A172 (cell line): Measurements from ENCODE around the gene RPTOR. TPM values are rescaled to one million over a fixed set of nuclear protein-coding genes. Genes with fewer than 3 reads are reported as not detected.

ENCODE experiments used
- DNase-seq: peaks from one replicate; pipeline ENCODE4 v3.0.0-alpha.2; 2015; ENCODE audit warnings: low spot score
- total RNA-seq: library from RNA; depleted of rRNA; stranded (reverse); fragments of >200 nt; shearing (Covaris generic); gene quantifications from 2 replicates; pipeline ENCODE4 v1.2.3, GENCODE V29; 2014

The RPTOR gene
- total RNA-seq, 1 experiment from 2014 or later = 20.7 TPM

DNA sequence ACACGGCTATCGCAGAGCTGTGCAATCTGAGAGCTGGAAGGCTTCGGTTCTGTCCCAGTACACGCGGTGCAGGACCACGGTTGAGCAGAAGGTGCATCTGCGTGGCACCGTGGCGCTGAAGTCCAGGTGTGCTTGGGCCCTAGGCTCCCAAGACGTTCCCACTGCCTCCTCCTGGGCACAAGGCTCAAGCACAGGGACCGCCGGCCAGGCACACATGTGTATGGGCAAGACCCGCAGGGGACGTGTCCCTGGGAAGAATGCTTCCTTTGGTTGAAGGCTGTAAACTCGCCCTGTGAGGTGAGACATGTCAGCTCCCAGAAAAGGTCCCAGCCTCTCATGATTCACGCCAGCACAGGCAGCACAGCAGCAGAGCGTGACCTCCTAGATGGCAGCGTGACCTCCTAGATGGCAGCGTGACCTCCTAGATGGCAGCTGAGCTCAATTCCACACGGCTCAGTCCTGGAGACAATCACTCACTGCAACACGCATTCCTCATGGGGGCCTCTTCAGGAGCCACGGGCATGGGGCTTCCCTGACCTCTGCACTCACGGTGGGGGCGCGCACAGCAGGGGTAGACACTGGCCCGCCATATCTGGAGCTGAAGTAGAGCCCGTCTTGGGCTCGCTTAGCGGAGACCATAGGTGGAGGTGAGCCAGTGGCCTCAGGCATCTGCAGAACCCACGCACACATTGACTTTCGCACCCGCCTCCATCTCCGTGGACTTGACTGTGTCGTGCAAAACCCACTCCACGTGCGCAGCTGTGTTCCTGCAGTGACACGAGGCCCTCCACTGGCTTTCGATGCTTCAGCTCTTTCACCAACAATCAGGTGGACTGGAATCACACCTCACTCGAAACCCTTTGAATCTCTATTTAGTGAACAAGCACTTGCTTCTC lies 362.0 kb downstream of the RPTOR start:
- no peak for DNase-seq

DNA sequence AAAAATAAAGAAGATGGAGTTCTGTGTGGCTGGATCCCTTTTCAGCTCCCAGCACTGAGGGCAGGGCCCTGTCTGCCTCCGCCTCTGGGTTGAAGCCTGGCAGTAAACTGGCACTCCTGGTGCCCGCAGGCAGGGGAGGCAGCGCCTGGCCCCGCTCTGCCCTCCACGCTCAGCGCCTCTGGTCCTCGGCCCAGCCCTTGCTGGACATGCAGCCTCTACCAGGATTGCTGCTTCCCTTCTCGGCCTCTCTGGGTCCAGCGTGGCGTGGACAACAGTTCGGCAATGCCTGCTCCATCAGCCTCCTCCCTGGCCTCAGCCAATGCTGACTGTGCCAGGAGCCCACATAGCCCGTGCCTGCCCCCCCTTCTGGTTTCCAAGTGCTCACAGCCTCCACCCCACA lies 362.6 kb downstream of the RPTOR start:
- no peak for DNase-seq

DNA sequence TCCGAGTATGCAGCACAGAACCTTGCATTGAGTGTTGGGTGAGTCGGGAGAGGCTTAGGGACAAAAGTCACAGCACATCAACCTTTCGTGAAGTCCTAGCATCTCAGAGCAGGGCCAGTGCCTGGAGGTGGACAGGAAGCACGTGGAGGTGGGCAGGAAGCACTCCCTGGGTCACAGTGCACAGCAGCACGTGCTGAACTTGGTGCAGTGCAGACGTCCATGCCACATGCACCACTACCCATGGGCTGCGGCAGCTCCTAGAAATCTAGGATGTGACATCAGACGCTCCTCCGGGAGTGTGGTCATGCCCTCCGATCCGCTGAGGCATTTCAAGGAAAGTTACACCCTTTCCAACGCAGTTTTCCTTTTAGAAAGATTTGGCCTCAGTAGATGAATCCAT lies 363.6 kb downstream of the RPTOR start:
- DNase-seq = no peak

DNA sequence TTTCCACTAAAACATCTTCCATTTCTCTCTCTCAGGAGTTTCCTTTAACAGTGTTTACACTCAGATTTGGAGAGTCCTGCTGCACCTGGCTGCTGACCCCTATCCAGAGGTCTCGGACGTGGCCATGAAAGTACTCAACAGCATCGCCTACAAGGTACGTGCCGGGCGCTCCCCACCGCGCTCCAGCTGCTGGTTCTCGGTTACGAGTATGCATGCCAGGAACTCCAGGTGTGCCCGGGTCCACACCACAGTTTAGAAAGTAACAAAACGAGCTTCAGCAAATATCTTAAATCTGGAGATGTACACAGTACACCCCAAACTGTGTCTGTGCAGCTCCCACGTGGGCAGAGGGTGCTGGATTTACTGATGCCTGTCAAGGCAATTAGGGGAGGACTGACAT lies 364.1 kb downstream of the RPTOR start:
- DNase-seq = no peak

DNA sequence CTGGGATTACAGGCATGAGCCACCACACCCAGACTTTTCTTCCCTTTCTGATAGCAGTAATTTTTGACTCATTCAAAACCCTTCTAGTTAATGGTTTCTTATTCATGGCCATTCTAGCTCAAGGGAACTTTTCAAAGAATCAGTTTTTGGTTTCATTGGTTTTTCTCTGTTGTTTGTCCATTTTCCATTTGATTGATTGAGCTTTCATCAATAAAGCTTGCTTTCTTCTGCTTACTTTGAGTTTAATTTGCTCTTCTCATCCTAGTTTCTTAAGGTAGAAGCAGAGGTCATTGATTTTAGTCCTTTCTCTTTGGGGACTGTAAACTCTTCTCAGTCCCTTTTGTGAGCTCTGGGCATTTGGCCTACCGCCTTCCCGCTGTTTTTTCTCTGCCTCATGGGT lies 365.0 kb downstream of the RPTOR start:
- no peak for DNase-seq

DNA sequence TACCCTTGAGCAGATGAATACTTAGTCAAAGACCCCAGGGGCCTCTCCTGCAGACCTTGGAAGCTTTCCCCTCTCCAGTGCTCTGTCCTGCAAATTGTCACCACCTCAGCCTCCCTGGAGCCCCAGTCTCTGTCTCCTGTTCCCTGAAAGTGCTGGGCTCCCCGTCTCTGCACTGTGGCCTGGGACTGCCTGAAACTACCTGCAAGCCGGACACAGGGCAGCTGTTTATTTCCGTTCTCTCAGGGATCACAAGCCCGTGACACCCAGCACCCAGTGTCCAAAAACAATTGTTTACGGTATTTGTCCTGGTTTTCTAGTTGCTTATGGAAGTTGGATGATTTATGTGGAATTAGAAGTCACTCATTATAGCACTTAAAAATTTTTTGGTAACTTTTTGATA lies 365.4 kb downstream of the RPTOR start:
- DNase-seq = no peak

DNA sequence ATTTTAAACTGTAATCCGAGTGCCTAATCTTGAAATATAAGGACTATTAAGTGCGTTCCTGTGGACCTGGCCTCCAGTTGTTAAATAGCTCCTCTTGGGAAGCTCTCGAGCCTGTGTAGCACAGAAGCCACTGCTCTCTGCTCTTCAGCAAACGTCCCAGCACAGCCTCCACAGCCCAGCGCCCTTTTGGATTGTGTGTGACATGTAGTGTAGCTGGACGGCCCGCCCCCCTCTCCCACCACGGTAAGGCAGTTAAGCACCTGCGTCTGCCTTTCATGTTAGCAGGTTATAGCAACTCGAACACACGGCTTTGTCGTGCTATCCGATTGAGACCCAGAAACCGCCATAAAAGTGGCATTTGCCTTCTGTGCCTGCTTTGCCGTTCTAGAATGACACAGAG lies 367.8 kb downstream of the RPTOR start:
- no peak for DNase-seq

DNA sequence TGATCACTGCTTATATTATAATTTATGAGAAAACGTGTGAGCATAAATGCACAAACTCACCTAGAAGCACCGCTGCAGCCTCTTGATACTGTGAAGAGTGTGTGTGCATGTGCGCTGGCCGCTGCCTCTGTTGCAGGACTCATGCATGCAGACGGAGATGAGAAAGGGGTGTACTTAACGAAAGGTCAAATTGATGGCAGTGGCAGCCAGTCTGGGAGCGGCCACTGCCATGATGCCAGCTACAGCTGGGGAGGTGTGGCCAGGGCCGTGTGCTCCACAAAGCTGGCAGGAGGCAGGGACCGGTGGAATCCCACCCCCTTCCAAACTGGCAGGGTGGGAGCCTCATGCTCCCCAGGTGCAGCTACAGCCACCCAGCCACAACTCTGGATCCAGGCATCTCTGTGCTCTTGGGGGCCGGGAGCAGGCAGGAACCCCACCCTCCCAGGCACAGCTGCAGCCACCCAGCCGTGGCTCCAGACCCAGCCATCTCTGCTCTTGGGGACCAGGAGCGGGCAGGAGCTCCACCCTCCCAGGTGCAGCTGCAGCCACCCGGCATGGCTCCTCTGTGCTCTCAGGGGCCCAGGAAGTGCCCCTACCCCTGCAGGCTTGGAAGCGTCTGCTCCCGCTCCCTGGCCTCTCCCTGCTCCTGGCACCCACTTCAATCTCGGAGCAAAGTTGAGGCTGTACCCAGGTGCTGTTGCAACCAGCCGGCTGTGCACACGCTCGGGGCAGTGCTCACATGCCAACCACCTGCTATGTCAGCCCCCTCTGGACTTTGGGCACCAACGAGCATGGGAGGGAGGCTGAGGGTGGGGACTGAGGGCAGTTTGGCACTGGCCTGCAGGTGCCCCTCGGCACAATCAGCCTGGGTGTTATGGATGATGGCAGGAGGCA lies 369.5 kb downstream of the RPTOR start:
- DNase-seq = no peak

DNA sequence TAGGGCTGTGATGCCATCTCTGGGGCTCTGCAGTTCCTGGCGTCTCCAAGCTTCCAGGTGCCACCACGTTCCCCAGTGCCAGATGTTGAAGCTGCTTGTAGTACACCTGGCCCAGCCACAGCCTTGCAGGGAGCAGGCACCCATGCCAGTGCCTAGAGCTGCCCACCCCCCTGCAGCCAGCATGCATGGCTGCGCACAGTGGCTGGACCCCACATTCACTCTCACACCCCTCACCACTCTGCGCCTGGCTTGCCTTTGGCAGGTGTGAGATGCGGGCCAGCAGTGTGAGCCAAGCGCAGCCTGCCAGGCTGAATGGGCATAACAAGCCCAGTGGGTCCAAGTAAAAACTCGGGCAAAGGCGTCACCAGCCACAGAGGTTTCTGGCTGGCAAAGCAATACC lies 371.6 kb downstream of the RPTOR start:
- DNase-seq = no peak

DNA sequence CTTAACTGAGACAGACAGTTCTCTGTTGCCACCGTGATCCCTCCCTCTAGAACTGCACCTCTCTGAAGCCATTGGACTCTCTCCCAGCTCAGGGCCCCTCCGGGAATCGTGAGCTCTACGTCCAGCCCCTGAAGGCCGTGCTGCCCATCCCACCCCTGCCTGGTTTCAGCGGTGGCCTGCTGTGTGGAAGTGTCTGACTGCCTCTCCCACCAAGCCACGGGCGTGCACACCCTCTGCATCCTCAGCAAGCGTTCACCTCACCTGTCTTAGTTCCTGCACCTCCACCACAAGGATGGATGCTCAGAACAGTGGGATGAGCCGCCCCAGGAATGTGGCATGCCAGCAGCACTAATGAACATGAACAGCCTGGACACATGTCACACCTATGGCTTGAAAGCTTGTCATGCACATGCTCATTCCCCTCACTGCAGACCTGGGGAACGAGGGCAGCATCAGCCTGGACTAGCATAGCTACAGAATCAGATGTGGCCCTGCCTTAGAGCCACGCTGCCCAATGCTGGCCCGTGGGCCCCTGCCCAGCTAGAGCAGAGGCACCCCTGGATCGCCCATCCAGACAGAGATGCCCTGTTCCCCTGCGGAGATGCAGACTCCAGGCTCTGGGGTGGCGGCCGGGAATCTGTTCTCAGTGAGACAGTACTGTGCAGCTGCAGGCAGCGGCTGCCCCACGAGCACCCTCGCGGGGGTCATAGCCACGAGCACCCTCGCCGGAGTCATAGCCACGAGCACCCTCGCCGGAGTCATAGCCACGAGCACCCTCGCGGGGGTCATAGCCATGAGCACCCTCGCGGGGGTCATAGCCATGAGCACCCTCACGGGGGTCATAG lies 373.3 kb downstream of the RPTOR start:
- DNase-seq = no peak

DNA sequence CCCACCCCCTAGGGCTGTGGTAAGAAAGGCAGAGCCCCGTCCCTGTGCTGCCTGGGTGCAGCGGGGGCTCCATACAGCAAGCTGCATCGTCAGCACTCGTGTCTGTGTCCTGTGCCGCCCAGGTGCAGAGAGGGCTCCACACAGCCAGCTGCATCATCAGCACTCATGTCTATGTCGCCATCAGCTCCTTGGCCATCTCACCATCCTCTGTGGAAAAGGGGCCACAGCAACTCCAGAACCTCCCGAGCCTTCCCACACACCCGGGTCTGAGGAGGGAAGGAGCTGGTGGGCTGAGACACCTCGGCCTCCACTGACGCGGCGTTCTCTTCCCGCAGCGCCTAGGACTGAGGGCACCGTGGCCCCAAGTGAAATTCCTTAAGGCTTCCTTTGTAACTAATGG lies 374.1 kb downstream of the RPTOR start:
- DNase-seq = no peak

DNA sequence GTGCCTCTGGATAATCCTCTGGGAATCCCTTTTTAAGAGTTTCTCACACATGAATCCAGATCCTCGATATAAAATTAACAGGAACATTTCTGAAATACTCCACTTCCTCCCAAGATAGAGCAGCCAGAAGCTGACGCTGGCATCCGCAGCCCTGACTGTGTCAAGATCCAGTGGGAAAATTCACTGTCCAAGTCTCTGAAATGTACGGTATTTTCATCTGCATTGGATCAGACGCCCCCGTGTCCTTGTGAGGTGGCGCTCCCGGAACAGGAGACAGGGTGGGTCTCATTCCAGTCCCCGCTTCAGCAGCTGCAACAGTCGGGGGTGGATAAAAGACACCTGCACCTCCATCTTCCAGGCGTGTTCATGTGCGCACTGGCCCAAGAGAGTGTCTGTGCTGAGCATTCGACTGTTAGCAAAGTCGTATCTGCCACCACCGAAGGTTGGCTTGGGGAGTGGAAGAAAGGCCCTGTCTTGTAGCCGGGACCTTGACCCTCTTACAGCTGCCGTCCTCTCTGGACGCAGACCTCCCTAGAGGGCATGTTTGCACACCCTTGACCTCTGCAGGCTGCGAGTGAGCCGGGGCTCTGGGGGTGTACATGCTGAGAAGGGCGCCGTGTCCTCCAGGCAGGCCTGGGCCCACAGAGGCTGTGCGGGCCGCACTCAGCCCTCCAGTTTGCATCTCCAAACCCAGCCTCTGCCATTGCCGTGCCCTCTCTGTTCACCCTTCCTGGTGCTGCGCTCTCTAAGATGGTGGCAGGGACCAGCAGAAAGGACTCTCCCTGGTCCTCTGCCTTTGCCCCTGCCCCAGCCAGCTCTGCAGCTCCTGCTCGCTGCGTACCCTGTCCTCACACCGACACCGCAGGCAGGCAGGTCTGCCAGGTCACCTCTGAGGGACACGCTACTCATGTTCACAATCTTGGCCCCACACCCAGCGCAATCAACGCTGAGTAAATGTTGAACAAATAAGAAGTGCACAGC lies 375.0 kb downstream of the RPTOR start:
- no peak for DNase-seq

DNA sequence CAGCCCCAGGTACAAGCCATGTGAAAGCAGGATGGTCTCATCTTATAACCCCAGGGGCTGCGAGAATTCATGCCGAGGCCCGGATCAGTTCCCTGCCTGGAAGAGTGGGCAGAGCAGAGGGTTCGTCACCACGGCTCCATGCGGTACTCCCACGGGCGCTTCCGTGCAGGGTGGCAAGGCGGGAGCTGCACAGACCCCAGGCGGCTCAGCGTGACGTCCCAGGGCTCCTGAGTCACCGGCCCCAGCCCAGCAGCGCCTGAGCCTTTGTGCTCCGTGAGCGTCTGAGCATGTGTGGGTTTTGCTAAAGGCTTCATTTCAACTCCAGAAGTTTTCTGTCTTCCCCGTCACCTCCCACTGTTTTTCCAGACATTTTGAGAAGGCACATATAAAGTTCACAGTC lies 375.8 kb downstream of the RPTOR start:
- DNase-seq = no peak

DNA sequence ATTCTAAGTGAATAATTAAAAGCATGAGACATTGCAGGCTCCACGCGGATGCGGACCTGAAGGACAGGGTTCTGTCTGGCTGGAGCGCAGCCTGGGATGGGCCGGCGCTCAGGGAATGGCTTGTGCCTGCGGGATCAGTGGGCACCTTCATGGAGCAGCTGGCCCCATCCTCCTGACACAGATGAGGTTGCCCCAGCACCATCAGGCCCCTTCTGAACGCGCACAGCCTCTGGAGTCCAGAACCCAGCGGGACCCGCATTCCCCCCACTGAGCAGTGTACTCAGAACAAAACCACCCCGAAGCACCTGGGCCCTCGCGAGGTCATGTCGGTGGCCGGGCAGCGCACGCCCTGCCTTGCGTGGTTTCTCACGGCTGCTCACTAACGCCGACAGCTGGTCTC lies 376.5 kb downstream of the RPTOR start:
- DNase-seq = no peak

DNA sequence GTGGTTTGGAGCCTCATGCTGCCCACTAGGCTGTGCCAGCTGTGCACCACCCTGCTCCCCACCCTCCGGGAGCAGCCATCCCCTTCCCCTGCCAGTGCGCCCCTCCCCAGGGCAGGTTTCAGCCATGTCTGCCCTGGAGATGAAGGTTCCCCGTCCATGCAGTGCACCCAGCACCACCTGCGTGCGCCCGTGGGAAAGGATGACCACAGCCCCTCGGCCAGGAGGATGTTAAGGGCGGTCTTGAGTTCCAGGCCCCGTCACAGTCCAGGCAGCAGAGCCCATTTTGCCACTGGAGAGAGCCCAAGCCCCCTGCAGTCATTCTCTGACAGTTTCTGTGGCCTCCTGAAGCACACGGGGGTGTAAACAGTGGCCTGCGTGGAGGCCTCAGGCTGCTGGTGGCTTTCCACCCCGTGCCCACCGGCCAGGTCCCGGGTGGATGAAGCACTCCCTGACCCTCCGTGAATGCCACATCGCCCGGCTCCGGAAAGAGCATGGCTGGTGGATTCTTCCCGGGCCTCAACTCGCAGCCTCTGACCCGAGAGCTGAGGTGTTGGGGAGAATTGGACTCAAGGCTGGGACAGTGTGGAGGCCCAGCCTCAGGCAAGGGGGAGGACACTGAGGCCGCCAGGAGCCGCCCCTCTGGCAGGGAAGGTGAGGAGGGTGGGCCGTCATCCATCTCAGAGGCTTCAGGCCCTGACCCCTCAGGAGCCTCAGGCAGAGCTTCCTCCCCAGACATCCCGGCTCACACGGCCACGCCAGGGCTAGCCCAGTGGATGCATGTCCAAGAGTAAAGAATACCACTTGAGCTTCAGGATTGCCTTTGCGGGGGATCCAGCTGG lies 377.3 kb downstream of the RPTOR start:
- DNase-seq = no peak

DNA sequence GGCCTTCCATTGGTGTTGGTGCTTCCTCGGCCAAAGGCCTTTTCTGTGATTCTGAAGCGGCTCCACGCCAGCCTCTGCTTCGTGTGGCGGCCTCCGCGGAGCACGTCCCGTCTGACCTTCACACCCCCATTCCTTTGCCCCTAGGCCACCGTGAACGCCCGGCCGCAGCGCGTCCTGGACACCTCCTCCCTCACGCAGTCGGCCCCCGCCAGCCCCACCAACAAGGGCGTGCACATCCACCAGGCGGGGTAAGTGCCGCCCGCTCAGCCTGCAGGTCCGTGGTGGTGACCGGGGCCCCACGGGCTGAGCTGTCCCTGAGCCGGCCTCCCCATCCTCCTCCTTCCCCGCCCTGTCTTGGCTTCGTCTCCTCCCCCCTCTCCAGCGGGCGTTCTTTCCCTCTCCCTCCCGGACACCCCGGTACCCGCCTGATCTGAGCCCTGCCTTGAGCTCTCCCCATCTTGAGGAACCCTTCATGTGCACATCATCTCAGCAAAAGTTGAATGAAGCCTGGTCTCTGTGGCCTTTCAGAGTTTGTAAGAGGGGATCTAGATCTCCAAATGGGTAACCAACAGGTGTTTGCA lies 378.0 kb downstream of the RPTOR start:
- no peak for DNase-seq

DNA sequence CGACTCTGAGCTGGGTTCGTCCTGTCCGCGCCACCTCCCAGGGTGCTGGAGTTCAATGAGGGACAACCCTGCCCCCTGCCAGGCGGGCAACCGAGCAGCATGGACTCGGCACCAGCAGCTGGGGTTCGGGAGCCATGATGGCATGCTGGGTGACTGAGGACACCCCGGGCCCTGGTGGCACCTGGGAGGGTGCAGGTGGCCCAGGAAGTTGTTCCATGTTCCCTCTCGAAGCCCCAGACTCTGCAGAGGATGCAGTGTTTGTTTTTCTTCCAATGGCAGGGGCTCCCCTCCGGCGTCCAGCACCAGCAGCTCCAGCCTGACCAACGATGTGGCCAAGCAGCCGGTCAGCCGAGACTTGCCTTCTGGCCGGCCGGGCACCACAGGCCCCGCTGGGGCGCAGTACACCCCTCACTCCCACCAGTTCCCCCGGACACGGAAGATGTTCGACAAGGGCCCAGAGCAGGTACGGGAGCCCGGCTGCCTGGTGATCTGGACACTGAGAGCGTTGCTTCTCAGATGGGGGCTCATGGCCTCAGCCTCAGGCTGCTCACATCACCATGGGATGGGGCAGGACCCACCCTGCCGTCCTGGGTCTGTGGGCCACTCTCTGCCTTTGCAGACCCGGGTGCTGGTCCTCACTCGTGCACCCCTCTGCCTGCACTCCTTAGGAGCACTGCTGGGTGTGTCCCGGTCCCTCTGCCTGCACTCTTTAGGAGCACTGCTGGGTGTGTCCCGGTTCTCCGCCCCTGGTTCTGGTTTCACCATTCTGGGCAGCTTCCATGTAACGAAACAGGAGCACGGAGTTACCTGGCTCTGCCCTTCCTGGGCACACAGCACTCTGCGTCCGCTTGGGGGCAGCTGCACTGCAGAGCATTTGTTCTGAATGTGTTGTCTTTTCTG lies 378.8 kb downstream of the RPTOR start:
- DNase-seq = no peak

DNA sequence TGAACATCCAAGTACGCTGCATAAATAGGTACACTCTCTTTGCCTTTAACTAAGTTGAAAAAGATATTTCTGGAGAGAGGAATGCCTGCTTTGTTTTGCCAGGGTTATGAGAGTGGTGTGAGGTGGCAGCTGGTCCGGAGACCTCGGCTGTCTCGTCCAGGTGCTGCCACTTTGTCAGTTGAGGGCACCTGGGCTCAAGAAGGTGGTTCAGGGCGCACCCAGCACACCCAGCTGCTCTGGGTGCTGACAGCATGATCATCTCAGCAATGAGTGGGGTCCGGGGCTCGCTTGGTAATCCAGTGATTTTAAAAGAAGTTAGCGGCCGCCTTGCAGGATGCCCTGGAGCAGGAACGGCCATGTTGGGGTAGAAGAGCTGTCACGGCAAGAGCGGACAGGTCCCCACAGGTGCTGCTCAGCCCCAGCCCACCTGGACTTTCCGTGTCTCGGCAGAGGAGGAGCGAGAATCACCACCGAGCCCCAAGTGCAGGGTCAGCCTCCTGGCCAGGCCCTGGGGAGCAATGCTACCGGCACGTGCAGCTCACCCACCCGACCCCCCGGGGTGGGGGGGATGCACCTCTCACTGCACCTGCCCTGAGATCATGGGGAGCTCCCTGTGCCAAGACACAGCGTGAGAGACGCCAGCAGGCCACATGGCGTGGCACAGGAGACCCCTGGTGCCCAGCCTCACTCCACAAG lies 379.6 kb downstream of the RPTOR start:
- no peak for DNase-seq
